H1 (cell line): ENCODE data around the gene PRDX5. TPM values are rescaled to one million over a fixed set of nuclear protein-coding genes. Genes with fewer than 3 reads are reported as not detected.

Experiments used
- CTCF ChIA-PET: fragments of 300-600 bp; sonication (Branson Sonifier 250); formaldehyde crosslinking; loops from one replicate; lab custom pipeline; 2021; ENCODE audit not compliant: partially characterized antibody; lab: Charles Lee
- POLR2A ChIA-PET: fragments of 300-600 bp; sonication (Branson Sonifier 250); formaldehyde crosslinking; loops from one replicate; lab custom pipeline; 2021; ENCODE audit warnings: inconsistent platforms; ENCODE audit not compliant: partially characterized antibody; lab: Charles Lee
- DNase-seq, 2 experiments: peaks; one replicate each; pipeline versions ENCODE4 v3.0.0 to v3.0.0-alpha.2; 2010 to 2022; ENCODE audit warnings: low spot score in 2 of 2, low read depth in 1 of 2, mixed read lengths in 1 of 2
- FAIRE-seq: peaks from 2 replicates; lab custom pipeline; 2011; peaks lifted over from hg19 to GRCh38; lab: Jason Lieb, UNC
- H2AFZ ChIP-seq: 2 replicates; pipeline ENCODE4 v1.8.1; 2012; ENCODE audit warnings: low read length, inconsistent platforms
- H2AK5ac ChIP-seq: 2 replicates; pipeline ENCODE4 v1.6.1; 2013; ENCODE audit warnings: low read depth, low read length
- H2BK120ac ChIP-seq: replicated peaks from 2 replicates; pipeline ENCODE3; 2013; ENCODE audit warnings: low read depth, low read length, inconsistent platforms
- H2BK12ac ChIP-seq: 2 replicates; pipeline ENCODE4 v1.6.1; 2013; ENCODE audit warnings: low read depth, low read length
- H2BK15ac ChIP-seq: 2 replicates; pipeline ENCODE4 v1.6.1; 2013; ENCODE audit warnings: low read length
- H2BK20ac ChIP-seq: 2 replicates; pipeline ENCODE4 v1.6.1; 2013; ENCODE audit warnings: low read length
- H2BK5ac ChIP-seq: 2 replicates; pipeline ENCODE4 v1.6.1; 2013; ENCODE audit warnings: low read depth, low read length
- H3K14ac ChIP-seq: 2 replicates; pipeline ENCODE4 v1.6.1; 2013; ENCODE audit warnings: inconsistent platforms; ENCODE audit not compliant: insufficient read length
- H3K18ac ChIP-seq: 2 replicates; pipeline ENCODE4 v1.6.1; 2013; ENCODE audit warnings: low read length; ENCODE audit errors: extremely low read depth
- H3K23ac ChIP-seq: 2 replicates; pipeline ENCODE4 v1.6.1; 2013; ENCODE audit warnings: inconsistent platforms; ENCODE audit not compliant: insufficient read length
- H3K23me2 ChIP-seq: 2 replicates; pipeline ENCODE4 v1.6.1; 2013; ENCODE audit warnings: low read depth, low read length
- H3K27ac ChIP-seq: 2 replicates; pipeline ENCODE4 v1.6.1; 2011; ENCODE audit warnings: low read depth, low read length, inconsistent platforms
- H3K27me3 ChIP-seq, 4 experiments: replicated peaks in 1 of 4; 1 replicate in 1 of 4; 2 replicates in 3 of 4; pipeline versions ENCODE4 v1.6.1 to v1.8.1; 2011 to 2013; ENCODE audit warnings: low read length in 3 of 4, mild to moderate bottlenecking in 3 of 4, inconsistent platforms in 2 of 4, mixed read lengths in 2 of 4, moderate library complexity in 1 of 4; ENCODE audit not compliant: control insufficient read depth in 3 of 4, insufficient read depth in 3 of 4; ENCODE audit errors: extremely low read depth in 1 of 4
- H3K36me3 ChIP-seq, 4 experiments: 2 replicates each; pipeline versions ENCODE4 v1.6.1 to v1.8.1; 2011 to 2013; ENCODE audit warnings: mild to moderate bottlenecking in 4 of 4, low read length in 3 of 4, moderate library complexity in 2 of 4, control low read depth in 1 of 4, inconsistent platforms in 1 of 4; ENCODE audit not compliant: insufficient read depth in 4 of 4, control insufficient read depth in 2 of 4
- H3K4ac ChIP-seq: replicated peaks from 2 replicates; pipeline ENCODE3; 2013; ENCODE audit warnings: low read length, low read depth, mixed read lengths, inconsistent platforms; ENCODE audit not compliant: insufficient read length
- H3K4me1 ChIP-seq, 4 experiments: replicated peaks in 1 of 4; 1 replicate in 1 of 4; 2 replicates in 3 of 4; pipeline versions ENCODE4 v1.6.1 to v1.8.1; 2011 to 2013; ENCODE audit warnings: low read length in 3 of 4, inconsistent platforms in 2 of 4, mixed read lengths in 1 of 4; ENCODE audit not compliant: insufficient read depth in 4 of 4, control insufficient read depth in 3 of 4
- H3K4me2 ChIP-seq, 2 experiments: 2 replicates each; pipeline versions ENCODE4 v1.6.1 to v1.8.1; 2011 to 2013; ENCODE audit warnings: low read depth in 2 of 2, low read length in 2 of 2, control low read depth in 1 of 2, inconsistent platforms in 1 of 2, mild to moderate bottlenecking in 1 of 2; ENCODE audit not compliant: insufficient read depth in 1 of 2
- H3K4me3 ChIP-seq, 4 experiments: fragments of 200-600, 300-600 bp in 1 of 4; sonication (generic), shearing (Covaris generic), sonication (Bioruptor Twin) in 1 of 4; 2 replicates each; pipeline versions ENCODE4 v1.5.1 to v1.8.1; 2011 to 2016; ENCODE audit warnings: low read length in 4 of 4, low read depth in 3 of 4, control low read depth in 2 of 4, inconsistent platforms in 2 of 4, mild to moderate bottlenecking in 2 of 4, mixed read lengths in 1 of 4, moderate library complexity in 1 of 4; ENCODE audit not compliant: insufficient read depth in 2 of 4; ENCODE audit errors: extremely low read depth in 1 of 4
- H3K56ac ChIP-seq: replicated peaks from 2 replicates; pipeline ENCODE3; 2013; ENCODE audit warnings: low read depth, mild to moderate bottlenecking, mixed read lengths, low read length, inconsistent platforms; ENCODE audit not compliant: insufficient read length
- H3K79me1 ChIP-seq: 2 replicates; pipeline ENCODE4 v1.6.1; 2013; ENCODE audit warnings: low read depth, low read length, control low read depth
- H3K79me2 ChIP-seq, 2 experiments: 2 replicates each; pipeline versions ENCODE4 v1.6.1 to v1.8.1; 2012 to 2013; ENCODE audit warnings: low read length in 2 of 2, mild to moderate bottlenecking in 2 of 2, inconsistent platforms in 1 of 2; ENCODE audit not compliant: insufficient read depth in 2 of 2, control insufficient read depth in 1 of 2
- H3K9ac ChIP-seq, 4 experiments: replicated peaks in 1 of 4; 1 replicate in 1 of 4; 2 replicates in 3 of 4; pipeline versions ENCODE4 v1.6.1 to v1.8.1; 2011 to 2013; ENCODE audit warnings: low read depth in 3 of 4, low read length in 3 of 4, control low read depth in 2 of 4, mild to moderate bottlenecking in 2 of 4, moderate library complexity in 2 of 4, inconsistent platforms in 1 of 4; ENCODE audit errors: extremely low read depth in 1 of 4
- H3K9me3 ChIP-seq, 2 experiments: 2 replicates each; pipeline versions ENCODE4 v1.6.1 to v1.8.1; 2012 to 2013; ENCODE audit warnings: mild to moderate bottlenecking in 2 of 2, moderate library complexity in 2 of 2, control low read depth in 1 of 2, inconsistent platforms in 1 of 2, low read depth in 1 of 2, low read length in 1 of 2, mixed read lengths in 1 of 2; ENCODE audit not compliant: insufficient read depth in 2 of 2
- H4K20me1 ChIP-seq, 2 experiments: replicated peaks in 1 of 2; 2 replicates each; pipeline versions ENCODE3 to v1.8.1; 2011 to 2013; ENCODE audit warnings: inconsistent platforms in 2 of 2, low read length in 2 of 2, mild to moderate bottlenecking in 1 of 2; ENCODE audit not compliant: insufficient read depth in 2 of 2, control insufficient read depth in 1 of 2
- H4K5ac ChIP-seq: 2 replicates; pipeline ENCODE4 v1.6.1; 2013; ENCODE audit warnings: low read length, low read depth, mixed read lengths, inconsistent platforms; ENCODE audit not compliant: insufficient read length
- H4K8ac ChIP-seq: 2 replicates; pipeline ENCODE4 v1.8.0; 2013; ENCODE audit warnings: mild to moderate bottlenecking, moderate library complexity, low read length, inconsistent platforms; ENCODE audit not compliant: insufficient read depth; ENCODE audit errors: extremely low read depth
- H4K91ac ChIP-seq: replicated peaks from 2 replicates; pipeline ENCODE3; 2013; ENCODE audit warnings: low read length, mixed read lengths, inconsistent platforms; ENCODE audit not compliant: insufficient read length
- CTBP2 ChIP-seq: IDR thresholded peaks from 2 replicates; pipeline ENCODE4 v1.7.0; 2011; ENCODE audit warnings: borderline replicate concordance, mild to moderate bottlenecking, moderate library complexity, mixed read lengths, low read length; ENCODE audit not compliant: insufficient read depth, insufficient read length
- GABPA ChIP-seq: IDR thresholded peaks from 2 replicates; pipeline ENCODE4 v1.6.1; 2011; ENCODE audit warnings: mild to moderate bottlenecking, low read length, moderate library complexity, borderline replicate concordance; ENCODE audit not compliant: insufficient read depth
- WGBS, 2 experiments: shearing (Covaris generic) in 1 of 2; methylation state at CpG; one replicate each; pipeline versions ENCODE4 v1.1.6 to v1.1.7; 2013 to 2015; ENCODE audit warnings: low lambda C conversion rate in 2 of 2, mixed read lengths in 2 of 2, inconsistent platforms in 1 of 2, low coverage in 1 of 2, missing lambda C conversion rate in 1 of 2; ENCODE audit not compliant: insufficient replicate concordance in 2 of 2, insufficient coverage in 1 of 2, insufficient read length in 1 of 2; ENCODE audit errors: extremely low coverage in 1 of 2, missing lambda C conversion rate in 1 of 2; 5-methylcytosine and 5-hydroxymethylcytosine counted together
- polyA plus RNA-seq, 7 experiments: library from polyadenylated mRNA; depleted of rRNA in 3 of 7; stranded (reverse) in 5 of 7; unstranded in 2 of 7; fragments of >200 nt in 5 of 7; fragments of 200-250 nt in 2 of 7; gene quantifications; 1 replicate in 5 of 7; 2 replicates in 1 of 7; 4 replicates in 1 of 7; pipeline versions ENCODE4 v1.2.1 to v1.2.3, GENCODE V29; 2011 to 2013; ENCODE audit warnings: missing spikeins in 2 of 7, mixed read lengths in 2 of 7
- total RNA-seq: library from RNA; stranded (reverse); fragmentation: NEBNext Ultra II Directional; extraction: Animal tissue kit (Norgen Biotek cat#: 25700); gene quantifications from 2 replicates; pipeline ENCODE4 v1.2.1, GENCODE V29; 2021

Gene PRDX5
- total and polyA plus RNA-seq, 2 of the 8 experiments (the other 6 are each of a cell fraction or from before 2014, with no cell fraction given), result 201 to 582 TPM

GRCh38 chr11:64349025-64349387 is 31.1 kb downstream of the PRDX5 start:
- H3K36me3 ChIP-seq, result no peaks in the 10 kb centered on the region
- H3K79me2 ChIP-seq, result no peaks in the 10 kb centered on the region
- no peak overlapping the region for H2BK120ac ChIP-seq
- no peak overlapping the region for H3K23ac ChIP-seq
- no peak overlapping the region for H3K56ac ChIP-seq
- no peak overlapping the region for H3K9ac ChIP-seq
- peak overlapping the region; percentile 47 for H4K91ac ChIP-seq
- peaks cover 0 to 6% (median 2%) of the 10 kb centered on the region in 4 experiments; a peak in 3 of 7 replicates for H3K4me1 ChIP-seq
- no peak overlapping the region for H3K4me2 ChIP-seq
- ChIA-PET CTCF (interaction anchor here (1.0 to 37.6 kb wide), 12 partner anchors 9 to 303 kb away, joined by 3 to 614 read pairs (median 5); partner anchors contain the start of genes CATSPERZ, CCDC88B, ESRRA and PRDX5), POLR2A (interaction anchor here (0.7 to 3.3 kb wide), 5 partner anchors 8 to 117 kb away, joined by 3 to 9 read pairs (median 4); partner anchors contain the start of genes PRDX5, RPS6KA4 and TRMT112)
- no peak overlapping the region for H2BK20ac ChIP-seq
- no peak overlapping the region for H3K18ac ChIP-seq
- 90% methylated on average over 7 of the region's 7 CpGs; no CpG with 5 or more reads in 1 of the 2 experiments for WGBS, 2 experiments
- H3K4me3 ChIP-seq, result no peak overlapping the region
- H2BK15ac ChIP-seq, result 0 out of 2 replicates have a peak overlapping the region, but pooled peaks have one; percentile 46
- peaks cover 0 to 2% of the 10 kb centered on the region in 2 experiments for H4K20me1 ChIP-seq
- H2AFZ ChIP-seq, result no peak overlapping the region
- no peak overlapping the region for H3K27ac ChIP-seq
- no peak for DNase-seq
- peak overlapping the region; percentile 71; the same call in 1 of the 2 replicates for H4K8ac ChIP-seq
- FAIRE-seq, result no peak
- no peaks in the 10 kb centered on the region for H3K9me3 ChIP-seq
- no peak overlapping the region for H4K5ac ChIP-seq
- no peaks in the 10 kb centered on the region for H3K79me1 ChIP-seq
- H3K23me2 ChIP-seq, result no peaks in the 10 kb centered on the region
- H3K27me3 ChIP-seq, result no peaks in the 10 kb centered on the region
- no peak overlapping the region for H3K14ac ChIP-seq
- H2BK5ac ChIP-seq, result no peak overlapping the region
- H3K4ac ChIP-seq, result no peak overlapping the region
- H2BK12ac ChIP-seq, result peak overlapping the region; percentile 14; the same call in 1 of the 2 replicates
- no peak overlapping the region for H2AK5ac ChIP-seq
- TF ChIP-seq GABPA (no peak), CTBP2 (no peak)
